ENCODE data around the gene ADH5.
"Not testable (repeated sequence)": the region's sequence is repeated elsewhere in the genome, so short reads cannot be mapped to it uniquely, and the experiment has no call there.

Gene ADH5

DNA sequence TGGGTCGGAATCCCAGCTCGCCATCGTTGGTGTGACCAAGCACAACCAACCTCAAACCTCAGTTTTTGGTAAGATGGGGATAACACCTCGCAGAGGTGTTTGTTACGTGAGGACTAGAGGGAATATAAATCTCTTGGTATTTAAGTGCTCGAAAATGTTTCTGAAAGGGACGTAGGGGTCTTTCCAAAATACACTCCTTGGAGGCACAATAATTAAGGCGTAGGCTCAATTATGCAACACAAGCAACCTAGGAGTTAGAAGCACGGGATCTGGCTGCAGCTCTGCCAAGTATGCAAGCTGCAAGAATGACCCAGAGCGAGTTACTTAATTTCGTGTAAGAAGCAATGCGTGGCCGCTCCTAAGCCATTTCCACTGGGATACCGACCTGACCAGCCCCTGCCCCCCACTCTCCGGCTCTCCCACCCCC lies 552 bp downstream of the ADH5 start:
- no peak for DNase-seq (ENCODE audit: low read depth in 1 of 2, low spot score in 1 of 2)

DNA sequence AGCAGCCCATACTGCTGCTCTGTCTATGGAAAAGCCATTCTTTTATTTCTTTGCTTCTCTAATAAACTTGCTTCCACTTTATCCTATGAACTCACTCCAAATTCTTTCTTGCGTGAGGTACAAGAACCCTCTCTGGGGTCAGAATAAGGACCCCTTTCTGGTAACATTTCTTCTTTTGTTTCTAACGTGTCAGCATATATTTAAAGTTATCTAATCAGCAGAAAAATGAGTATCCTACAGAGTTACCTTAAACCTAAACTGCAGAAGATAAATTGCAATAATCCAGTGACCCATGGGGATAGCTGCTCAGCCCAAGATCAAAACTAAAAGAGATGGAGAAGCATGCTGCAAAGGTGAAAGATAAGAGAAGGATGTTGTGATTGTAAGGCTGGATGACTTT lies 4.0 kb downstream of the ADH5 start:
- DNase-seq (ENCODE audit: low read depth in 1 of 2, low spot score in 1 of 2), result no peak

- no peak for DNase-seq (ENCODE audit: low read depth in 1 of 2, low spot score in 1 of 2)
Measured at GRCh38 chr4:99082192-99082591, 6.4 kb downstream of the ADH5 start.

DNA sequence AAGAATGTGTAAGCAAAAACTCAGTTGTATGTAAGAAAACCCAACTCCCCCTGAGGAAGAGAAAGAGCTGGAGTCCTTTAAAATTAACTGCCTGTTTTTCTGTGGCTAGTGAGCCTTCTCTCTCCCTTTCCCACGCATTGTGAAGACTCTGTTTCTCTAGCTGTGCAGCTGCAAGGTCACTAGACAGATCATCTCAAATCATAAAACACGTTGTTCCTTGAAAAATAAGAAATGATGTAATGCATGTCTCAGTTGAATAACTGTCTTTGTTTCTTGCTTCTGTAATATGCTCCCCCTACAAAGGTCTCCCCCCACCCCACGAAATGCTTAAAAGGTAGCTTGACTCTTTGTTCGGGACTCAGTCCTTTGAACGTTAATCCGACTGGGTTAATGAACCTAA lies 7.7 kb downstream of the ADH5 start:
- DNase-seq (ENCODE audit: low read depth in 1 of 2, low spot score in 1 of 2), result not testable (repeated sequence)

DNA sequence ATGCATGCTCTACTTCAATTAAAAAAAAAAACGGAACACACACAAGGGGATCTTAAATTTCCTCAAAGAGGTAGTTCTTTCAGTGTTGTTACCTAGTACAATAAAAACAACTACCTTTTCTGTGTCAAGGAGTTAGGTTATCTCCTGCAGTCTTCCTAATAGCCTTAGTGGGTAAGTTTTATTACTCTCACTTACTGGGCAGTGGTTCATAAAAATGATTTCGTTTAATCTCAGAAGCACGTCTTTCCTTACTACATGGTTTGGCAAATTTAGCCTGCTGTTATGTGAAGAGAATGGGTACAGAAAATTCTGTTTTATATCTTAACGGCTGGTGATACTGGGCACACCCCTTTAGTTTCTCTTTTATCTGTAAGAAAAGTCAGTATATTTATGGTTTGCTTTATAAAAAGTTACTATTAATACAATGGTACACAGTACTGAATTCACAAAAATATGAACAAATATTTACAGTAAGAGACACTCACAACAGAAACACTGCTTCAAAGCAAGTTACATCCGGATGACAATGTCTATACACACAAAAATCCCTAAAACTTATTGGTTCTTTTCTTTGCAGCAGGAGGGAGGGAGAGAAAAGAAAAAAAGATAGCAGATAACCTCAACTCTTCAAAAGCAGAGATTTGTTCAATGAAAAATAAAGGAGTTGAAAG lies 8.8 kb downstream of the ADH5 start:
- DNase-seq (ENCODE audit: low read depth in 1 of 2, low spot score in 1 of 2), result no peak

DNA sequence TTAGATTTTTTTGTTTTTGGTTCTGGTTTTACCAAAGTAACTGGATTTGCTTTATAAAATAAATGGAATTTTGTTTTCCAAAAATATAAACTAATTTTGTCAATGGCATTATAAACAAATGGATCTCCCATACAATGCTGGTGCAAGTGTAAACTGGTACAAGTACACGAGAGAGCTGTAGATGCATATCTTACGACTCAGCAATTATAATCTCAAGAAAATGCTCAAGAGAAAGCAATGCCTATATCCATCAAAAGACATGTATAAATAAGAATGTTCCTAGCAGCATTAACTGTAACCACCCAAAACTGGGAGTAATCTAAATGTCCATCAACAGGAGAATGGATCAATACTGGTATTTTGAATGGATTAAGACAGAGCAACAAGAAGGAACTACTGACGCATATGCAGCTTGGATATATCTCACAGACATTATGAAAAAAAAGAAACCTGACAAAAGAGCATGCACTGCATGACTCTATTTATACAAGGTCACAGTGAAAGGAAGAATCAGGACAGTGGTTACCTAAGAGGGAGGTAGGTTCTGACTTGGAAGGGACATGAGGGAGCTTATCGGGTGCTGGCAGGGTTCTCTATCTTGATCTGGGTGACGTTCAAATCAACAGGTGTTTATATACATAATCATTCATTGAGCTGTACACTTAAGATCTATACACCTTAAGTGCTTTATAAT lies 9.5 kb downstream of the ADH5 start:
- DNase-seq (ENCODE audit: low read depth in 1 of 2, low spot score in 1 of 2), result no peak

GRCh38 chr4:99078336-99078735 lies 10.3 kb downstream of the ADH5 start:
- DNase-seq (ENCODE audit: low read depth in 1 of 2, low spot score in 1 of 2), result no peak

- no peak for DNase-seq (ENCODE audit: low read depth in 1 of 2, low spot score in 1 of 2)
Measured at GRCh38 chr4:99077177-99077576, 11.4 kb downstream of the ADH5 start.

DNA sequence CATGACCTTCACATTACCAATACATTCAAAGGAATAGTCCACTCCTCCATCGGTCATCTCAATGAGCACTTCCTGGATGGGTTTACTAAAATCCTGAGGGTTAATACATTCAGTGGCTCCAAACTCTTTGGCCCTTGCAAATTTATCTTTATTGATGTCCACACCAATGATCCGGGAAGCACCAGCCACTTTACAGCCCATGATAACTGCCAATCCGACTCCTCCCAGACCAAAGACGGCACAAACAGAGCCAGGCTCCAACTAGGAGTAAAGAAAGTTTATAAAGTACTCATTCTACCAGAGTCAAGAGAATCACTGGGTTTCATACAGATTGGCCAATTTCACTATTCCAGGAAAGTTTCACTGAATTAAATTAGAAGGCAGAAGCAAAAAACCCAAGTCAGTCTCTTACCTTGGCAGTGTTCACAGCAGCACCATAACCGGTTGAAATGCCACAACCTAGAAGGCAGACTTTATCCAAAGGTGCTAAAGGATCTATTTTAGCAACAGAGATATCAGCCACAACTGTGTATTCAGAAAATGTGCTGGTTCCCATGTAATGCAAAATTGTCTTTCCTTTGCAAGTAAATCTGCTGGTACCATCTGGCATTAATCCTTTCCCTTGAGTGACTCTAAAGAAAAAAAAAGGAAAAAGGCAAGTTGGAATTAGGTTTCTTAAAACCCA lies 12.2 kb downstream of the ADH5 start:
- DNase-seq (ENCODE audit: low read depth in 1 of 2, low spot score in 1 of 2), result no peak

- no peak for DNase-seq (ENCODE audit: low read depth in 1 of 2, low spot score in 1 of 2)
Measured at GRCh38 chr4:99074816-99075215, 13.8 kb downstream of the ADH5 start.

DNA sequence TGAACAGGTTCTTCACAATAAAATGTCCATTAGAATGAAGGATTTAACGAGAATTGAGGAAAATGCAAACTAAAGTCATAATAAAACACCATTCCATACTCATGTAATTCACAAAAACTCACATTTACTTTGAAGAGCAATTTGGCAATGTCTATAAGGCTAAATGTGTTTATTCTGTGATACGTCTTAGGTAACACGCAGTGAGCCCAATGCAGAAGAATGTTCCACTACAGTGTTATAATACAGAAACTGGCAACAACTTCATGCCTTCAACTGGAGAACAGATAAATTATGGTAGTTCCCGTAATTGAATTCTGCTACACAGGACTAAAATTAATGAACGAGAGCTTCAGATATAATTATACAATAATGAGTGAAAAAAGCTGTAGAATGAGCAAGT lies 17.4 kb downstream of the ADH5 start:
- DNase-seq (ENCODE audit: low read depth in 1 of 2, low spot score in 1 of 2), result no peak

- DNase-seq (ENCODE audit: low read depth in 1 of 2, low spot score in 1 of 2), result no peak
Measured at GRCh38 chr4:99067617-99068016, 21.0 kb downstream of the ADH5 start.

DNA sequence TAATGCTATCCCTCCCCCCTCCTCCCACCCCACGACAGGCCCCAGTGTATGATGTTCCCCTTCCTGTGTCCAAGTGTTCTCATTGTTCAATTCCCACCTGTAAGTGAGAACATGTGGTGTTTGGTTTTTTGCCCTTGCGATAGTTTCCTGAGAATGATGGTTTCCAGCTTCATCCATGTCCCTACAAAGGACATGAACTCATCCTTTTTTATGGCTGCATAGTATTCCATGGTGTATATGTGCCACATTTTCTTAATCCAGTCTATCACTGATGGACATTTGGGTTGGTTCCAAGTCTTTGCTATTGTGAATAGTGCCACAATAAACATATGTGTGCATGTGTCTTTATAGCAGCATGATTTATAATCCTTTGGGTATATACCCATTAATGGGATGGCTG lies 23.1 kb downstream of the ADH5 start:
- not testable (repeated sequence) for DNase-seq (ENCODE audit: low read depth in 1 of 2, low spot score in 1 of 2)

DNA sequence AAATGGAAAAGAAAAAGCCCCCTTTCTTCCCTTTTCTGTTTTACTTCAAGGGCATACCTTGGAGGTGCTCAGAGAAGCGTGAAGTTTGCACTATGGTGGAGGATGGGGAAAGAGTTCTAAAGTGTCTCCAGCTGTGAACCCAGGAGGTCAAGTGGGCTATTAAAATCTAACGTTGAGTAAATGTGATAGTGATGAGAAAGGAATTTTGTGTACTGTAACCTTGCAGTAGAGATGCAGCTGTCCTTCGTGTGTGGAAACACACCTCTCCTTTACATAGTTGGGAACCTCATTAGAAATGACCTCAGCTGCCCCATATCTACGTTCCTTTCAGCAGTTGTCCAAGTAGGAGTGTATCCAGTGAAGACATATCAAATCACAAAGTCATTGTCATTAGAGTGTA lies 26.5 kb downstream of the ADH5 start:
- no peak for DNase-seq (ENCODE audit: low read depth in 1 of 2, low spot score in 1 of 2)

DNA sequence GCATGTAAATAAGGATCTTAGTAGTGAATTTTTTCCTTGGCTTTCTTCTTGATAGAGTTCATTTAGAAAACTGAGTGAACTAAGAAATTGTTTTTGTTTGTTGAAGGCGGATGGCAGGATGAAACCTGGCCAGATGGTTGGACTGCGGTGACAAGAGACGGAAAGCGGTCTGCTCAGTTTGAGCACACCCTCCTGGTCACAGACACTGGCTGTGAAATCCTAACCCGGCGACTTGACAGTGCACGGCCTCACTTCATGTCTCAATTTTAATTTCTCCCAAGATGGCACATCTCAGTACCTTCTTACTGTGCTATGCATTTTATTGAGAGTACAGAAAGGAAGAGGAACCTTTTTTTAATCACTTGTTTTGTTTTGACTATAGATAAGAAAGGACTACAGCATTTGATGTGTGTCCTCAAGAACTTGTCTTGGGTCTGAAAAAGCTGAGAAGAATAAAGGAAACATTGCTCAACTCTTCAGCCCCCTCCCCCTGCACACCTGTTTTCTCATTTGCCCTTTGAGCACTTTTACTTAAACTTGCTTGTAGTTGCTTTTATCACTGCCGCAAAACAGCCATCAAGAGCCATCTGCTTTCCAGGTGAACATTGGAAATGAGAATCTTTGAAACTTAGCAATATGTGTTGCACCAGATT lies 27.4 kb downstream of the ADH5 start:
- DNase-seq (ENCODE audit: low read depth in 1 of 2, low spot score in 1 of 2), result no peak

DNA sequence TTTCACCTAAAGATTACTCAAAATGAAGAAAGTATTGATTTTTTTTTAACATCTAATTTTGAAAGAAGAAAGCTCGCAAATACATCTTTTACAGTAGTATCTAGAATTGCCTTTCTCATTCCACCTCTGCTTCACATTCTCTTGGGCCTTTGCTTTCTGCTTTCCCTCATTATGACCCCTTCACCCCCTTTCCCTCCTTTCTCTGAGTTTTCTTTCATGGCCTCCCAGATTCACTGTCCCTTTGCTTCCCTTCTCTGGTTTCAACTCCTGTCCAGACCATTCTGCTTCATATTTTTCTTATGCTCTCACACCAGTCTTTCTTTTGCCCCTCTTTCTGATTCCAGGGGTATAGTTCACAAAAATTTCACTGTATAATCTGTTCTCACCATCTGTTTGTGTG lies 29.0 kb downstream of the ADH5 start:
- DNase-seq (ENCODE audit: low read depth in 1 of 2, low spot score in 1 of 2), result no peak

GRCh38 chr4:99058228-99058627 lies 30.4 kb downstream of the ADH5 start:
- DNase-seq (ENCODE audit: low read depth in 1 of 2, low spot score in 1 of 2), result no peak

DNA sequence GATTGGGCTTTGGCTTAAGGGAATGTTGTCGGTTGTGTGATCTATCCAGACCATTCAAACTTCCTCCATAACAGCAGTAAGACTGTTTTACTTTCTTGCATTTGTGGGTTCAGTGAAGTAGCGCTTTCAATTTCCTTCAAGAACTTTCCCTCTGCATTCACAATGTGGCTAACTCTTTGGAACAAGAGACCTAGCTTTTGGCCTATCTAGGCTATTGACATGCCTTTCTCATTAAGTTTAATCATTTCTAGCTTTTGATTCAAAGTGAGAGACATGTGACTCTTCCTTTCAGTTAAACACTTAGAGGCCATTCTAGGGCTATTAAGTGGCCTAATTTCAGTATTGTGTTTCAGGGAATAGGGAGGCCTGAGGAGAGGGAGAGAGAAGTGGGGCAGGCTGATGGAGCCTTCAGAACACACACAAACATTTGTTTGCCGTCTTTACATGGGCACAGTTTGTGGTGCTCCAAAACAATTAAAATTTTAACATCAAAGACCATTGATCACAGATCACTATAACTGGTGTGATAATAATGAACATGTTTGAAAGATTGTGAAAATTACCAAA lies 34.1 kb downstream of the ADH5 start:
- no peak for DNase-seq (ENCODE audit: low read depth in 1 of 2, low spot score in 1 of 2)

DNA sequence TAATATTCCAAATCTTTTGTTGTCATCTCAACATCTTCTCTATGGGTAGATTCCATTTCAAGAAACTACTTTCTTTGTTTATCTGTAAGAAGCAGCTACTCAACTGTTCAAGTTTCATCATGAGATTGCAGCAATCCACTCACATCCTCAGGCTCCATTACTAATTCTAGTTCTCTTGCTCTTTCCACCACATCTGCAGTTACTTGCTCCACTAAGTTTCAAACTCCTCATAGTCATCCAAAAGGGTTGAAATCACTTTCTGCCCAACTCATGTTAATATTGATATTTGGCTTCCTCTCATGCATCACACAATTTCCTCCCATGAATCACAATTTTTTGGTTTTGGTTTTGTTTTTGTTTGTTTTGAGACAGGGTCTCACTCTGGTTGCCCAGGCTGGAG lies 35.7 kb downstream of the ADH5 start:
- DNase-seq (ENCODE audit: low read depth in 1 of 2, low spot score in 1 of 2), result no peak

DNA sequence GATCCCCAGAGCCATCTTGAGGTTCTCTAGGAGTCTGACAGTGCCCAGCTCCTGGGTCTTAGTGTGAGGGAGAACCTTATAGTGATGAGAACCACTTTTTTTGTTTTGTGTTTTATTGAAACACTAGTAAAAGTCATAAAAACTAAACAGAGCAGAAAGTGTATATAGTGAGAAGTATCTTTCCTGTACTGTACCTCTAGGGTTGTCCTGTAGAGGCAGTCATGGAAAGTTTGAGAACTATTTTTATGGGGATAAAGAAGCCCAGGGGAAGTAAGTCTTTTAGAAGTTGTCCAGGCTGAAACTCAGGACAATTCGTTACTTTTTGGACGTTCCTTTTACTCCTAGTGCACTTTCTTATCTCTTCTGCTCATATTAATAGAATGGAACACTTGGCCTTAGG lies 40.9 kb downstream of the ADH5 start:
- no peak for DNase-seq (ENCODE audit: low read depth in 1 of 2, low spot score in 1 of 2)

- DNase-seq (ENCODE audit: low read depth in 1 of 2, low spot score in 1 of 2), result no peak
Measured at GRCh38 chr4:99043346-99043745, 45.2 kb downstream of the ADH5 start.

DNA sequence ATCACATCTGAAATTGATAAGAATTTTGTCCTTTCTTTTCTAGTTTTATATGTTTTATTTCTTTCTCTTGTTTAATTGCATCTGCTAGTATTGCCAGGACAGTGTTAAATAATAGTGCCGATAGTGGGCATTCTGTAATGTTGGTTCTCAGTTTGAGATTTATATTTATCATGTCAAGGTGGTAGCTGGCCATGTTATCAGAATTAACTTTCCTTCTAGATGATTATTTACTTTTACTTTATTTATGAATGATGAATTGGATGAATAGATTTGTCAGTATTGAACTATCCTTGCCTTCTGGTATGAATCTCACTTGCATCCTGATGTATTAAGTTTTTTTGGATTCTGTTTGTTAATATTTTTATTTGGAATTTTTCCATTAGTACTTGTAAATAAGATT lies 50.4 kb downstream of the ADH5 start:
- no peak for DNase-seq (ENCODE audit: low read depth in 1 of 2, low spot score in 1 of 2)

All from stimulated activated CD4-positive, alpha-beta T cell treated with anti-CD3 and anti-CD28 coated beads, Interleukin-15, amount 100 ng/mL, for 1 hour (primary cell).